Mononuclear cell (primary cell): ENCODE data around the gene EIF2S1. TPM values are rescaled to one million over a fixed set of nuclear protein-coding genes. Genes with fewer than 3 reads are reported as not detected.
A peak's percentile ranks its signal among the peaks of the same experiment; 100 is the strongest.

Experiments
- H3K27me3 ChIP-seq: 2 replicates; pipeline ENCODE4 v1.6.0; 2011; ENCODE audit warnings: low read length, control low read depth; ENCODE audit not compliant: insufficient read depth
- H3K4me1 ChIP-seq: 2 replicates; pipeline ENCODE4 v1.5.1; 2011; ENCODE audit warnings: mild to moderate bottlenecking, low read length, control low read depth; ENCODE audit not compliant: insufficient read depth
- H3K4me3 ChIP-seq: 2 replicates; pipeline ENCODE4 v1.5.1; 2011; ENCODE audit warnings: mild to moderate bottlenecking, low read length, moderate library complexity
- H3K9me3 ChIP-seq: 2 replicates; pipeline ENCODE4 v1.5.1; 2011; ENCODE audit warnings: low read depth, mild to moderate bottlenecking, control low read depth, low read length
- total RNA-seq: library from RNA; depleted of rRNA; stranded (reverse); fragments of >200 nt; gene quantifications from one replicate; pipeline ENCODE4 v1.2.3, GENCODE V29; 2012

The EIF2S1 gene
- total RNA-seq, 1 donor, result 31.6 TPM

- H3K9me3 ChIP-seq, result no peaks in the 10 kb centered on the region
- peaks cover 36% of the 10 kb centered on the region for H3K4me1 ChIP-seq
Observed at GRCh38 chr14:67358924-67359774, 979 bp upstream of the EIF2S1 start.

GRCh38 chr14:67360470-67361206, 510 bp downstream of the EIF2S1 start:
- Histone ChIP-seq H3K4me3 (peak overlapping the region; percentile 70), H3K27me3 (no peaks in the 10 kb centered on the region), H3K9me3 (no peaks in the 10 kb centered on the region), H3K4me1 (peaks cover 36% of the 10 kb centered on the region)

More at GRCh38 chr14:67358924-67359774, 979 bp upstream of the EIF2S1 start:
- Histone ChIP-seq H3K4me3 (peak overlapping the region; percentile 70), H3K27me3 (no peaks in the 10 kb centered on the region)

- Histone ChIP-seq H3K27me3 (no peaks in the 10 kb centered on the region), H3K4me3 (no peak overlapping the region), H3K9me3 (no peaks in the 10 kb centered on the region), H3K4me1 (peaks cover 19% of the 10 kb centered on the region)
Observed at GRCh38 chr14:67365476-67365875, 5.3 kb downstream of the EIF2S1 start.

DNA sequence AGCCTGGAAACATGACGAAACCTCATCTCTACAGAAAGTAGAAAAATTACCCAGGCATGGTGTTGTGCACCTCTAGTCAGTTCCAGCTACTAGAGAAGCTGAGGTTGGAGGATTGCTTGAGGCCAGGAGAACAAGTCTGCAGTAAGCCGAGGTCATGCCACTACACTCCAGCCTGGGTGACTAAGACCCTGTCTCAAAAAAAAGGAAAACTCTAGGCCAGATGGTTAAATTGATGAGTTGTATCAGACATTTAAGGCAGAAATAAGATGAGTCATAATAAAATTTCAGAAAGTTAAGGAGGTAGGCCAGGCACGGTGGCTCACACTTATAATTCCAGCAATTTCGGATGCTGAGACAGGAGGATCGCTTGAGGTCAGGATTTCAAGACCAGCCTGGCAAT, 10.7 kb downstream of the EIF2S1 start:
- Histone ChIP-seq H3K4me3 (no peak overlapping the region), H3K9me3 (no peaks in the 10 kb centered on the region), H3K4me1 (peaks cover 3% of the 10 kb centered on the region), H3K27me3 (no peaks in the 10 kb centered on the region)

DNA sequence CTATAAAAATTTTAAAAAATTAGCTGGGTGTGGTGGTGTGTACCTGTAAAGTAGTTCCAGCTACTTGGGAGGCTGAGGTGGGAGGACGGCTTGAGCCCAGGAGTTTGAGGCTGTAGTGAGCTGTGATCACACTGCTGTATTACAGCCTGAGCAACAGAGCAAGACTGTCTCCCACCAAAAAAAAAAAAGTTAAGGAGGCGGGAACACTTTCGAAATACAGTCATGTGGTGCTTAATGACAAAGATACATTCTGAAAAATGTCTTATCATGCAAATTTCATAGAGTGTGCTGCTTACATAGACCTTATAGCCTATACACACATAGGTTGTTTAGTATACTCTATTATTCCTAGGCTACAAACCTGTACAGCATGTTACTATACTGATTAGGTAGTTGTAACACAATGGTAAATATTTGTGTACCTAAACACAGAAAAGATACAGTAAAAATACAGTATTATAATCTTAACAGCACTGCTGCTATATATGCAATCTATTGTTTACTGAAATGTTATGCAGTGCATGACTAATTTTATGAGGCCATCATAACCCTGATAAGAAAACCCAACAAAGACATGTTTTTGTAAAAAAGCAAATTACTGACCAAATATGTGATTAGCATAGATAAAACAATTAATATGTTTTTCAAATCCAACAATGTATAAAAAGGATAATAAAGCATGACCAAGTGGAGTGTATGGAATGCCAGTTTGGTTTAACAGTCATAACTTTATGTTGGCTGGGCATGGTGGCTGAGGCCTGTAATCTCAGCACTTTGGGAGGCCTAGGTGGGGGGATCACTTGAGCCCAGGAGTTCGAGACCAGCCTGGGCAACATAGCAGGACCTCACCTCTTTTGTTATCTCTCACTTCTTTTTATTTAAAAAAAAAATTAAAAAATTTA, 11.4 kb downstream of the EIF2S1 start:
- no peaks in the 10 kb centered on the region for H3K9me3 ChIP-seq
- H3K4me3 ChIP-seq, result no peak overlapping the region
- H3K27me3 ChIP-seq, result no peaks in the 10 kb centered on the region
- peaks cover 3% of the 10 kb centered on the region for H3K4me1 ChIP-seq

- Histone ChIP-seq H3K4me3 (no peak overlapping the region), H3K9me3 (no peaks in the 10 kb centered on the region), H3K4me1 (peaks cover 3% of the 10 kb centered on the region), H3K27me3 (no peaks in the 10 kb centered on the region)
Observed at GRCh38 chr14:67372833-67373232, 12.7 kb downstream of the EIF2S1 start.

DNA sequence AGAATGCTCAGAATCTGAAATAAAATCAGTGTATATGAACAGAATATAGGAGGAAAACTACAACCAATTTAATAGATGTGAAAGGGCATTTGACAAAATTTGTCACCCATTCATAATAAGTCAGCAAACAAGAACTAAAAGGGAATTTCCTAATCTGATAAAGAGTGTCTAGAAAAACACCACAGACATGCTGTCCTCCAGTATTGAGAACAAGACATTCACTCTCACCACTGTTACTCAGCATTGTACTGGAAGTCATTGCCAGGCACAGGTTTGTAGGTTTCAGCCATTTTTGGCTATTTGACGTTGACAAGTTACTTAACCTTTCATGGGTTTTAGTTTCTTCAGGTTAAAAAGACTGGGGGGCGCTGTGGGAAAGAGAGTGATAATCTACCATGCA, 13.2 kb downstream of the EIF2S1 start:
- Histone ChIP-seq H3K27me3 (no peaks in the 10 kb centered on the region), H3K9me3 (no peaks in the 10 kb centered on the region)

DNA sequence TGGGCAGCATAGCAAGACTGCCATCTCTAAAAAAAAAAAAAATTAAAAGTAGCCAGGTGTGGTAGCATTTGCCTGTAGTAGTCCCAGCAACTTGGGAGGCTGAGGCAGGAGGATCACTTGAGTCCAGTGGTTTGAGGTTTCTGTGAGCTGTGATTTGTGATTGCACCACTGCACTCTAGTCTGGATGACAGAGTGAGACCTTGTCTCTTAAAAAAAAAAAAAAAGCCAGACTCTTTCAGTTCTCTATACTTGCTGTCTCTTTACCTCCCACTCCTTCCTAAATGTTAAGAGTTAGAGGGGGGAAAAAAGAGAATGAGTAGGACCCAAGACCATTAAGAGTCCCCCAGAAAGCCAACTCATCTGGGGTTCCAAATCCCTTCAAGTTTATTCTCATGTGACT, 17.8 kb downstream of the EIF2S1 start:
- no peak overlapping the region for H3K4me3 ChIP-seq
- no peaks in the 10 kb centered on the region for H3K4me1 ChIP-seq
- no peaks in the 10 kb centered on the region for H3K9me3 ChIP-seq
- H3K27me3 ChIP-seq, result no peaks in the 10 kb centered on the region

More for the DNA sequence above, 13.2 kb downstream of the EIF2S1 start:
- Histone ChIP-seq H3K4me3 (no peak overlapping the region), H3K4me1 (no peaks in the 10 kb centered on the region)

- H3K4me3 ChIP-seq, result no peak overlapping the region
- no peaks in the 10 kb centered on the region for H3K27me3 ChIP-seq
- H3K9me3 ChIP-seq, result no peaks in the 10 kb centered on the region
- no peaks in the 10 kb centered on the region for H3K4me1 ChIP-seq
Observed at GRCh38 chr14:67385120-67385519, 25.0 kb downstream of the EIF2S1 start.

DNA sequence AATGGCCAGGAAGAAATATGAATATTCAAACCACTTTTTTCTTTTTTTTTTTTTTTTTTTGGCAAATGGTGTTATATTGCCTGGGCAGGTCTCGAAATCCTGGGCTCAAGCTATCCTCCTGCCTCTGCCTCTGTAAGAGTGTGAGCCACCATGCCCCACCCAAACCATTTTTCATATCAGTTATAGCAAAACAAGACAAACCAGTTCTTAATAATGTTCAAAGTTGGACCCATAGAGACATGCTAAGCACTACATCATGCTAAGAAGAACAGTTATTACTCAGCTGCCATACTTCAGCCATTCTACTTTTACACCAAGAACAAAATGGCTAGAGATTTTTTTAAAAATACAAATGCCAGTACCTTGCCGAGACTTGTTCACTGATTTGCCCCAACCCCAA, 25.5 kb downstream of the EIF2S1 start:
- no peaks in the 10 kb centered on the region for H3K4me1 ChIP-seq
- no peaks in the 10 kb centered on the region for H3K9me3 ChIP-seq

DNA sequence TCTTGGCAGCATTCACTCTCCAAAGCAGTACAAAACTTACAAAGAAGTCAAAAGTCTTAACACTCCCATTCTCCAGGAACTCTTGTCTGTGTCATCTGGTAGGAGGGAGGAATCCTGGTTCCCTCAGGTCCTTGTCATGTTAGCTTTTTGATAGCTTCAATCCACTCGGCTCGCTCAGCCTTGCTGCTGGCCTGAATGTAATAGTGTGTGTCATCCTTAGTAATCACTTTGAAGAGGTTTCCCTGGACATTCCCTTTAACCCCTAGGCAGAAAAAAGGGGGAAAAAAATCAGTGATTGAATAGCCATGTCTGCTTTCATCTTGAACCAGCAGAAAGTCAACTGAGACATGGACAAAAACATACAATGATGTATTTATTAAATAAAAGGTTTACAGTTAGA, 27.1 kb downstream of the EIF2S1 start:
- no peaks in the 10 kb centered on the region for H3K27me3 ChIP-seq
- no peak overlapping the region for H3K4me3 ChIP-seq
- H3K9me3 ChIP-seq, result no peaks in the 10 kb centered on the region
- no peaks in the 10 kb centered on the region for H3K4me1 ChIP-seq

More for the DNA sequence above, 25.5 kb downstream of the EIF2S1 start:
- H3K4me3 ChIP-seq, result no peak overlapping the region
- H3K27me3 ChIP-seq, result no peaks in the 10 kb centered on the region

GRCh38 chr14:67389275-67389674, 29.1 kb downstream of the EIF2S1 start:
- Histone ChIP-seq H3K27me3 (no peaks in the 10 kb centered on the region), H3K4me1 (no peaks in the 10 kb centered on the region)

DNA sequence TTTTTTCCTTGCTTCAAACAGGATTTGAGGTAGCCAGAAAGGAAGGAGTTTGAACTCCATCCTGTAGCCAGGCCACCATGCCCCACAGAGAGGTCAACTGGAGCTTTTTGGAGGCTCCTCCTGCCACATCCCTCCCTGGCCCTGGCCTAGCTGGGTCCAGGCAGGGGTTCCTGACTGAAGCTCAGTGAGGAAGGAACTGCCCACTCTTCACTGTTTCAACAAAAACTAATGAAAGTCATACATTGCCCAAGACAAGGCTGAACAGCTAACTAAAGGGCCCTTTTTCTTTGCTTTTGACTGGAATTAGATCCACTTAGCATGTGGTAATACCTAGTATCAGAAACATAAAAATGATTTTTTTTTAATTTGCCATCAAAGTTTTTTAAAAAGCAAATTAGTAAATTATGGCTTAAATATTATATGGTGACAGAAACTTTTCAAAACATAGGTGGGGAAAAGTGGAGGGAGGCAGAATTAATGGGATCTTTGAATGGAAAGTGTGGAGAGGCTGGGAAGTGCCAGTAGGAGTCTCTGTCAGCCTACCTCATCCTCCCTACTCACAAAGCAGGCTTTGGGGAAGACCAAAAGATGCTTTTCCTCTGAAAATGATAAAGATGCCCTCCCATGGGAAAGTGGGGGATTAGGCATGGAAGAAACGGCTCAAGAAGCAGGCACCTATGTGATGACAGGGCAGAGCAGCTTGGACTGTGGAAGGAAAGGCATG, 29.8 kb downstream of the EIF2S1 start:
- H3K4me1 ChIP-seq, result no peaks in the 10 kb centered on the region
- H3K27me3 ChIP-seq, result no peaks in the 10 kb centered on the region
- H3K4me3 ChIP-seq, result no peak overlapping the region
- no peaks in the 10 kb centered on the region for H3K9me3 ChIP-seq

More at GRCh38 chr14:67389275-67389674, 29.1 kb downstream of the EIF2S1 start:
- H3K4me3 ChIP-seq, result no peak overlapping the region
- H3K9me3 ChIP-seq, result no peaks in the 10 kb centered on the region

DNA sequence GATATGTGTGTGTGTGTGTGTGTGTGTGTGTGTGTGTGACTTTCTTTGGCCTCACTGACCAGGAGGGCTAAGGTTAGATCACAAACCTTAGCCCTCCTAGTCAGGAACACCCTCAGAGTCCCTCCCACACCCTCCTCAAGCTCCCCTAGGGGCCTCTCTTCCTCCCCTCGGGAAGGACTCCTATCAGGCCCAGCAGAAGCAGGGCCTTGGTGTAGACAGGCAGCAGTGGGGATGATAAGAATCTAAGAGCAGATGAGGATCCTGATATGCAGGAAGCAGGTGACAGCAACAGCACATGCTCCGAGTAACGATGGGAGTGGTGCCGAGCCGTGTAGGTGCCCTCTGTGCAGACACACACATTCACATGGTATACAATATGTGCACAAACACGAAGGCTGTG, 31.1 kb downstream of the EIF2S1 start:
- no peaks in the 10 kb centered on the region for H3K4me1 ChIP-seq
- no peak overlapping the region for H3K4me3 ChIP-seq
- H3K27me3 ChIP-seq, result no peaks in the 10 kb centered on the region
- H3K9me3 ChIP-seq, result no peaks in the 10 kb centered on the region
